ENCODE results near the gene SPEN. TPM values are rescaled to one million over a fixed set of nuclear protein-coding genes. Genes with fewer than 3 reads are reported as not detected.

The SPEN gene
- total and polyA plus RNA-seq, 10 of the 15 experiments (the other 5 are each of a cell fraction or from before 2014, with no cell fraction given), result 5.2 to 58.7 (median 20.1) TPM

- no peak overlapping the region for H3K9ac ChIP-seq (ENCODE audit: control insufficient read depth, insufficient read depth, low read length)
- H3K9me3 ChIP-seq (replicated peaks; ENCODE audit: control insufficient read depth, insufficient read depth, low read length), result no peaks in the 10 kb centered on the region
- DNase-seq (ENCODE audit: low read depth, low spot score) (no peak), ATAC-seq (no peak), FAIRE-seq (no peak)
- POLR2A ChIA-PET, result interaction anchor here (0.6 to 2.6 kb wide), 4 partner anchors 9 to 236 kb away, joined by 3 to 8 read pairs (median 4); no protein-coding TSS in a partner anchor
- no peak overlapping the region for H3K4me3 ChIP-seq
- SMC1A ChIA-PET (ENCODE audit: uncharacterized antibody, unreplicated experiment), result interaction anchor here (0.8 to 9.1 kb wide), 6 partner anchors 10 to 165 kb away, joined by 3 to 78 read pairs (median 4); no protein-coding TSS in a partner anchor
- peaks cover 3 to 5% of the 10 kb centered on the region in 2 experiments; a peak in 2 of 4 replicates for H3K36me3 ChIP-seq (ENCODE audit: control insufficient read depth in 2 of 2, insufficient read depth in 2 of 2, low read length in 1 of 2)
- WGBS (ENCODE audit: insufficient coverage, insufficient replicate concordance, low lambda C conversion rate, missing lambda C conversion rate), result 98% methylated on average over 8 of the region's 8 CpGs
- RAD21 ChIA-PET (ENCODE audit: unreplicated experiment), result interaction anchor here (1.1 to 9.8 kb wide), 5 partner anchors 9 to 164 kb away, joined by 3 to 116 read pairs (median 8); partner anchors contain the start of gene ZBTB17
- H2AFZ ChIP-seq (ENCODE audit: control insufficient read depth, low read depth, low read length), result no peak overlapping the region
- in situ Hi-C loops (cut with MboI) (no loop called here), intact Hi-C loops (cut with micrococcal nuclease; ENCODE audit: unreplicated experiment) (no loop called here)
- no peak overlapping the region for H3K4me2 ChIP-seq (ENCODE audit: control insufficient read depth, insufficient read depth)
- BruUV-seq (replicated peaks), result no TSS peak
- peaks cover 22% of the 10 kb centered on the region for H3K79me2 ChIP-seq (ENCODE audit: control insufficient read depth, insufficient read depth, low read length)
- no peaks in the 10 kb centered on the region for H3K27me3 ChIP-seq (replicated peaks in 1 of 2; ENCODE audit: control insufficient read depth in 2 of 2, insufficient read depth in 2 of 2, low read length in 1 of 2)
- peaks cover 3% of the 10 kb centered on the region; the same call in 1 of the 2 replicates for H4K20me1 ChIP-seq (ENCODE audit: control insufficient read depth, insufficient read depth)
- H3K27ac ChIP-seq (ENCODE audit: control insufficient read depth, insufficient read depth), result no peak overlapping the region
- CTCF ChIA-PET, result interaction anchor here (0.6 to 10.1 kb wide), 6 partner anchors 9 to 164 kb away, joined by 3 to 68 read pairs (median 5); partner anchors contain the start of gene ZBTB17
- TF ChIP-seq EGR1 (IDR thresholded peaks at IDR 0.05; ENCODE audit: borderline replicate concordance in 1 of 2, low read depth in 2 of 2, low read length in 2 of 2) (no peak), ZBTB33 (IDR thresholded peaks at IDR 0.05) (no peak), PBX3 (IDR thresholded peaks at IDR 0.05; ENCODE audit: insufficient replicate concordance, low read depth, low read length) (no peak), CBFB (IDR thresholded peaks at IDR 0.05; ENCODE audit: low read depth) (no peak), FOXM1 (IDR thresholded peaks at IDR 0.05; ENCODE audit: low read depth, low read length) (no peak), ESRRA (IDR thresholded peaks at IDR 0.05; ENCODE audit: low read length) (no peak), SIN3A (IDR thresholded peaks at IDR 0.05; ENCODE audit: low read depth, low read length) (no peak), RELB (IDR thresholded peaks at IDR 0.05; ENCODE audit: low read depth) (no peak)
- peaks cover 25% of the 10 kb centered on the region for H3K4me1 ChIP-seq (ENCODE audit: control insufficient read depth, insufficient read depth, low read length)
These were observed 112.4 kb downstream of the SPEN start for GRCh38 chr1:15959827-15960446.
